GM19239 (cell line): Measurements from ENCODE around the gene DPYSL3.

Experiments used
- DNase-seq: peaks from one replicate; pipeline ENCODE4 v3.0.0; 2011; ENCODE audit warnings: low spot score; ENCODE audit not compliant: insufficient read length
- FAIRE-seq: peaks from 2 replicates; lab custom pipeline; 2011; peaks lifted over from hg19 to GRCh38; lab: Jason Lieb, UNC

The DPYSL3 gene

DNA sequence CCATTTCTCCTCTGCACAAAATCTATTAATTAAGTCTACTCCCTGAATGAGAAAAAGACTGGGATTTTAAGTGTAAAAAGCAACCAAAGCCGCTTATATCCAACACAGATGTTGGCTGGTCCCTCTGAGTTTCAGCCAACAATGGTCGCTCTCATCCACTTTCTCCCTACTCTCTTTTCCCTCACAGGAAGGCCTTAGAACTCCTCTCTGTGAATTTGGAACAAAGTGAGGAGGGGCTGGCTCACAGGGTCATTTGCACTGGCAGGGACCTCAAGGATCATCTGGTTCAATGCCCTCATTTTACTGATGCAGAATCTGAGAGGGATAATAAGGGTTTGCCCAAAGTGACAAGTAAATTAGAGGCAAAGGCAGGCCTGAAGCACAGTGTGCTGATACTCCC, 64.0 kb downstream of the DPYSL3 start:
- DNase-seq (no peak), FAIRE-seq (no peak)

DNA sequence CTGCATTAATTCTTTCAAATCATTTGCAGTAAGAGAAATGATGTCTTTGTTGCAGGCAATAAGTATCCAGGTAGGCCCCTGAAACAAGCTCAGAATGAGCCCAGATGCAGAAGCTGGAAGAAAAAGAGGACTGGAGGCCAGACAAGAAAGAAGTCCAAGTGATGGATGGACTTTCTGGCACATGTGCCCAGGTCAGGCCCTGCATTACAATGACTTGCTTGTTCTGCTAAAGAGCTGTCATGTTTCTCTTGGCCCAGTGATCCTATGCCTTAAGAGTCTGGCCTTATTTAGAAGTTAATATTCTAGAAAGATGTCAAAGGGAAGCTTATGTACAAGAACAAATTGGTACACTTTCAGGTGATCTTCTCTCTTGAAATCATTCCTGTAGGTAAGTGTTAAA, 64.8 kb downstream of the DPYSL3 start:
- no peak for DNase-seq
- no peak for FAIRE-seq

DNA sequence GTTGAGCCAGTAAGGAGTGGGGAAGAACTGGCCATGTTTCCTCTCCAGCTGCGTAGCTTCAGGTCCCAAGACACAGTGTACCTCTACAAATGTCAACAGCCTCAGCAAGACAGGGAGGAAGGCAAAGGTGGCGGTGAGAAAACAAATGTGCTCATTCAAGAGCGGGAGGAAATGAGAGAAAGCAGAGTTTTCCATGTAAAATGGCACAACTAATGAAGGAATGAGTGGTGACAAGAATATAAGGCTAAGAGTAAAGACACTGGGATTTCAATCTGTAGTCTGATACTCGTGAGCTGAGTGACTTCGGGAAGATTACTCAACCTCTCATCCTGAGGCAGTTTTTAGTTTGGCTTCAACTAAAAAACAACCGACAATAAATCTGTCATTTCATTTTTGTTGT, 67.6 kb downstream of the DPYSL3 start:
- FAIRE-seq = no peak
- no peak for DNase-seq

DNA sequence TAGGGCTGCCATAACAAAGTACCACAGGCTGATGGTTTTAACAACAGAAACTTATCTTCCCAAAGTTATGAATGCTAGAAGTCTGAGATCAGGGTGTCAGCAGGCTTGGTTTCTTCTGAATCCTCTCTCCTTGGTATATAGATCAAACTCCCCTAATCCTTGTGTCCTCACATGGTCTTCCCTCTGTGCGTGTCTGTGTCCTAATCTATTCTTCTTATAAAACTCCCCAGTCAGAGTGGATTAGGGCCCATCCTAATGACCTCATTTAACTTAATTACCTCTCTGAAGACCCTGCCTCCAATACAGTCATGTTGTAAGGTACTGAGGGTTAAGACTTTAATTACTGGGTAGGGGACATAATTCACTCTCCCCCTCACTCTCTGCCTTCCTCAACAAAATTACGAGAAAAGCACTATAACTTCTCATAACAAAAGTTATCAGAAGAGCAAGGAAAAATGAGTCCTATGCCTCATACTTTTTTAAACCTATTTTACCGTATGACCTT, 68.6 kb downstream of the DPYSL3 start:
- FAIRE-seq (no peak), DNase-seq (no peak)

- DNase-seq (no peak), FAIRE-seq (no peak)
These were observed 70.6 kb downstream of the DPYSL3 start for GRCh38 chr5:147439254-147439653.

DNA sequence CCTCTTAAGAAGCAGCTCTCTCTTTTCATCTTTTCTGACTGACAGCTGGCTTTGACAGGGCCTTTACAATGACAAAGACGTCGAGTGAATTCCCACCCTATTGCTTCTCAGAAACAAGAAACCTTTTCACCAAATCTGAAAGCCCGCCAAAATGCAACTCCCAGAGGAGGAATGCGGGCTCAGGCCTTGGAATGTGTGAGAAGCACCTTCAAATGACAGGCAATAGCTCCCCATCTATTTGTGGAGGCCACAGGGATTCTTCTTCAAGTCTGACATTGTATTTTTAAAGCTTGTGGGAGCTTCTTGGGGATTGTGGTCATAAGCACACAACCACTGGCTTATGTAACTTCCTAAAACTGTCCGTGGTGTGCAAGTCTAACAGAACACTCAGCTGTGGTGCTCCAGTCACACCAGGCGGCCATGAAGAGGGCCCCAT, 72.7 kb downstream of the DPYSL3 start:
- no peak for FAIRE-seq
- no peak for DNase-seq

DNA sequence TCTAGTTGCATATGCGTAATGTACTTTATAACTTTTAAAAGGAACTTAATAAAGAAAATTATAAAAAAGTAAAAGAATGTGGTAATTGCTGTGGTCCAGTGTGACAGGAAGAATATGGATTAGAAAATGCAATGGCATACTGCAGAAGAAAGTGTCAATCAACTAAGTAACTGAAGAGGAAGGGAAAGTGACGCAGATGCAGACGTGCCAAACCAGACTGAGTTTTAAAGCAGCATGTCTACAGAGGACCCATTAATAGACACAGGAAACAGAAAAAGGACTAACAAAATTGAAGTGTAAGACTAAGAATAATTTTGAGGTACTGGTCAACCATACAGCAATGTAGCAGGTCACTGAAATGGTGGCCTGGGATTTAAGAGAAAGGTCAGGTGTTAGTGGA, 73.3 kb downstream of the DPYSL3 start:
- no peak for DNase-seq
- FAIRE-seq = no peak

DNA sequence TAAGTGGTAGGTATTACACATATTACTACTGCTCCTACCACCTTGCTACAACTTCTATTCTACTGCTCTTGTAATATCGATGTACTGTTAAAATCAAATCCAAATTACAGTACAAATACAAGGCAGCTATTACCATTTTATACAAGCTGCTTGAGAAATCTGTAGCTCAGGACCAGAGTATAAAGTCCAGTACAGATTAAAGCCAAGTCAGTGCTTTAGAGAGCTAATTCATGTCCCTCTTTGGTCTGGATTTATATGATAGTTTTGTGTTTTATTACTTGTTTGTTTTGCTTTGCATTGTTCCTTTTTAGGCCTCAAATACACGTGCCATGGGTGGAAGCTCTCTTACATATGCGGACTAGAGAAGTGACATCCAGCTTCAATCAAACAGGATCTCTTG, 75.8 kb downstream of the DPYSL3 start:
- FAIRE-seq = no peak
- DNase-seq = no peak

DNA sequence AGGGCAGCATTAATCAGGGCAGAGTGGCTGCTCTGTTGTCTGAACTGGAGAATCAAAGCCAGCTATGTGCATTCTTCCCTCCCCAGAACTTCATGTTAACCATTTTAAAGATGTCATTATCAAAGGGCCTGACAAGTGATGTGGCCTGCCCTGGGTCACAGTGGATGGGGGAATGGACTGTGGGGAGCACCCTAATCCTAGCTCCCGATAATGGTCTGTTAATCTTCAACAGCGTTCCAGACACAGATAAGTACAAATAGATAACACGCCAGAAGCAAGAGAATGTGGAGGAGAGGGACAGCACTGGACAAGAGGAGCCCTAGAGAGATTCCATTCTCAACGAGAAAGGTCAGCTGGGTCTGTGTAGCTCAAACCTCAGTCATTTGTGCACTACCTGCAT, 77.5 kb downstream of the DPYSL3 start:
- DNase-seq (no peak), FAIRE-seq (no peak)

GRCh38 chr5:147431586-147431985, 78.3 kb downstream of the DPYSL3 start:
- FAIRE-seq = no peak
- DNase-seq = no peak

DNA sequence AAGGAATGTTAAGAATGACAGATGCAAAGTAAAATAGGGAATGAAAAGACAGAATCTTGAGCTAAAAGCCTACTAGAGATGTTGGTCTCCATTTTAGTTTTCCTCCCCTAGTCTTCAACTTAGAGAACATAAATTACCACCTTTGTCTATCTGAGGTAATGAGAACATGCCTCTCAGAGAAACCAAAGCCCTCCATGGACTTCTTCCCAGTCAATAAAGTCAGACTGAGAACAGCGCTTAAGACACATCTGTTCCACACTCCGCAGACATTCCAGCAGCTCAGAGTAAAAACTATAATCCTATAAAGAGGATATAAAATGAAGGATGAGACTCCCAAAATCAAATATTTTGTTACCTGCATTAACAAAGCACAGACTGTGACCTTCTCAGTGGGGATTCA, 79.2 kb downstream of the DPYSL3 start:
- FAIRE-seq (no peak), DNase-seq (no peak)

- FAIRE-seq (no peak), DNase-seq (no peak)
These were observed 82.1 kb downstream of the DPYSL3 start for GRCh38 chr5:147427521-147428401.

- FAIRE-seq = no peak
- DNase-seq = no peak
These were observed 83.1 kb downstream of the DPYSL3 start for GRCh38 chr5:147426640-147427327.

DNA sequence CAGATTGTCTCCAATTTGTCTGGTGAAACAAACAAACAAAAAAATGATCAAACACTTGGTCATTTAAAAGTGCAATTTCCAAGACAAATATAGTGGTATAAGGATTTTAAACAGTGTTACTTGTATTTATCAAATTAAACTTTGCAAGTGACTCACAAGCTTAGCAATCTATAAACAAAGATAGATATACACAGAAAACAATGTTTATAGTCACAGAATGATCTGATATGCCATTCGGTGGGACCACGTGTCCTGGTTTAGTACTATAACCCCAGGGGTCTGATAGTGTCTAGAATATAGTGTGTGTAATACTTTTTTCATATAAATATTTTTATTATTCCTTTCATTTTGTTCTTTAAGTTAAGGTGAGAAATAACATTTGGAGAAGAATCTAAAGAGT, 91.3 kb downstream of the DPYSL3 start:
- FAIRE-seq (no peak), DNase-seq (no peak)

- no peak for DNase-seq
- no peak for FAIRE-seq
These were observed 92.6 kb downstream of the DPYSL3 start for GRCh38 chr5:147417135-147417813.

- DNase-seq = no peak
- FAIRE-seq = no peak
These were observed 94.2 kb downstream of the DPYSL3 start for GRCh38 chr5:147415651-147416050.

DNA sequence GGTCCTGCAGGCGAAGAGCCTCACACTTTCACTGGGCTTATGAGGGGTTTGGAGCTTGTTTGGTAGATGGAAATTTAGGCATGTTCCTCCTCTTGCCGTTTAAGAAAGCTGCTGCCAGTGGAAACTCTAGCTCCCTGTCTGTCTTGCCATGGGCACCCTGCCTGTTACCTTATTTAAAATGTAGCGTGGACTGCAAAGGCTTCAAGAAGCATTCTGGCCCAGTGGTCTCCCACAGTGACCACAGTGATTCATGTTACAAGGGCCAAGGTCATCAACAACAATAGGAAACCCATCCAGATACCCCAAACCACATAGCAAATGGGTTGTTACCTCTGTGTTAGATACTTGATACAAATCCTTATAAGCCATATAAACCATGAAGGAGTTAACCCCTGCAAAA, 96.6 kb downstream of the DPYSL3 start:
- DNase-seq (no peak), FAIRE-seq (no peak)

DNA sequence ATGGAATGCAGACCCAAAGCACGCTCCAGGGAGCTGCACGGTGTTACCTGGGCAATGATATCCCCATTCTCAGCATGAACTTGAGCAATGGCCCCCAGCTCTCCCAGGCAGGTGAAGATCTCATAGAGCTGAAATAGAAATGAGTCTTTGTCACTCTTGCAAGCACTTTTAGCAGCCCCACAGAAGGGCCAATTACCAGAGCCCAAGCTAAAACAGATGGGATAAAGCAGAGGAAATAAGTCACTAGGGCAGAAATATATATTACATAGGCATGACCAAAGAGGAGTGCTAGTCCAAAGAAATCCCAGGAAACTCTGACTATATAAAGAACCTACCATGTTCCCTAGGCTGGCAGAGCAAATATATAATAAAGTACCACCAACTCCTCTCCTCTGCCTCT, 97.3 kb downstream of the DPYSL3 start:
- FAIRE-seq (no peak), DNase-seq (no peak)

DNA sequence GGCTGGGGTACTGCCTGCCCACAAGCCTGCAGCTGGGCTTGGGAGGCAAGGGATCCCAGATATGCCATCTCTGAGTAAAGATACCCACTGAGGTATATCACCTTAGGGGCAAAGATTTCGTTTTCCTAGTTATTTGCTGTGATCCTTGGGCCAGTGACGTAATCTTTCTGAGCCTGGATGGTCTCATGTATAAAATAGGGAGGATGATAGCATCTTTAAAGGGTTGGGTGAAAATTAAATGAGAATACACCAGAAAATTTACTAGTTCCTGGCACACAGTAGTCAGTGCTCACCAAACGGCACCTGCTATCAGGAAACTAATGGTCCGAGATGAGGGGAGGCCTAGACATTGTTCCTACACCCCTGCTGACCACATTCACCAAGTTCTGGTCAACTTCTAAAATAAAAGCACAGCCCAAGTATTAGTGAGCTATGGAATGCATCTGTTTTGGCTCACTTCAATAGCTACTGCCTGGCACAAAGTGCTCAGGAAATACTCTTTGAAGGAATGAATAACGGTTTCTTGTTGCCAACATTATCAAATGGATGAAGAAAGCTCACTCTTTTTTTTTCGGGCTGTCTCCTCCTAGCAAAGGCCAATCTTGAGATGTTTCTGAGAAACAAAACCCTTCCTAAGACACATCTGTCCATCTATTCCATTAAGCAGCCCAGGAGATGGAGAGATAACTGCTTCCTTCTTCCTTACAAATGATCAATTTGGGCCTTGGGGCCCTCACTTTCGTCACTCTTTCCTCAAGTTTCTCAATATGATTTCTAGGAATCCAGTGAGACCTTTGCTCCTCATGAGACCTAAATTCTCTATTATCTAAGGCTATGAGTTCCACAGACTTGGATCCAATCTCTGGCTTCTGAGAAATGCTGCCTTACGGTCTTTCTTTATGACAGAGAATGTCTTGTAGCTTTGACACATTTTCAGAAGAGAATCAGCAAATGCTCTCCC, 98.2 kb downstream of the DPYSL3 start:
- DNase-seq (no peak), FAIRE-seq (no peak)
